Liver (tissue), 9 donors: Measurements from ENCODE around the gene LRRC10. TPM values are rescaled to one million over a fixed set of nuclear protein-coding genes. Genes with fewer than 3 reads are reported as not detected.

ENCODE experiments used
- DNase-seq: peaks from one replicate; pipeline ENCODE4 v3.0.0-alpha.2; 2017; ENCODE audit warnings: low spot score
- H3K27ac ChIP-seq, 2 donors: one replicate each; pipeline ENCODE4 v1.7.0; 2013; ENCODE audit warnings: inconsistent platforms in 2 of 2, low read length in 2 of 2, control low read depth in 1 of 2, low read depth in 1 of 2, mild to moderate bottlenecking in 1 of 2
- H3K27me3 ChIP-seq, 4 donors: one replicate each; pipeline versions ENCODE4 v1.6.1 to v1.7.0; 2013; ENCODE audit warnings: low read length in 3 of 4, inconsistent platforms in 1 of 4, mild to moderate bottlenecking in 1 of 4, moderate library complexity in 1 of 4; ENCODE audit not compliant: control insufficient read depth in 4 of 4, insufficient read depth in 4 of 4
- H3K36me3 ChIP-seq, 4 donors: one replicate each; pipeline versions ENCODE4 v1.6.1 to v1.7.0; 2013; ENCODE audit warnings: low read length in 3 of 4, mild to moderate bottlenecking in 3 of 4, low read depth in 1 of 4, moderate library complexity in 1 of 4; ENCODE audit not compliant: control insufficient read depth in 4 of 4, insufficient read depth in 3 of 4
- H3K4me1 ChIP-seq, 4 donors: one replicate each; pipeline versions ENCODE4 v1.6.1 to v1.7.0; 2013; ENCODE audit warnings: low read length in 3 of 4, mild to moderate bottlenecking in 3 of 4, moderate library complexity in 1 of 4; ENCODE audit not compliant: control insufficient read depth in 4 of 4, insufficient read depth in 4 of 4
- H3K4me3 ChIP-seq, 3 donors: one replicate each; pipeline versions ENCODE4 v1.6.1 to v1.7.0; 2013; ENCODE audit warnings: low read length in 3 of 3, control low read depth in 1 of 3, low read depth in 1 of 3, mild to moderate bottlenecking in 1 of 3
- H3K9ac ChIP-seq, 2 donors: one replicate each; pipeline ENCODE4 v1.7.0; 2013; ENCODE audit warnings: low read length in 2 of 2, mild to moderate bottlenecking in 2 of 2, moderate library complexity in 2 of 2, control low read depth in 1 of 2, low read depth in 1 of 2
- H3K9me3 ChIP-seq, 4 donors: one replicate each; pipeline versions ENCODE4 v1.6.1 to v1.7.0; 2013; ENCODE audit warnings: low read length in 3 of 4; ENCODE audit not compliant: control insufficient read depth in 4 of 4
- EGR1 ChIP-seq, 2 donors: IDR thresholded peaks; 2 replicates each; pipeline ENCODE4 v1.6.1; 2016 to 2018; ENCODE audit warnings: antibody characterized with exemption in 2 of 2, low read depth in 2 of 2
- FOXA1 ChIP-seq: IDR thresholded peaks from 2 replicates; pipeline ENCODE4 v1.6.1; 2016; ENCODE audit warnings: antibody characterized with exemption
- FOXA2 ChIP-seq: IDR thresholded peaks from 2 replicates; pipeline ENCODE4 v1.6.1; 2016; ENCODE audit warnings: antibody characterized with exemption
- GABPA ChIP-seq, 2 donors: IDR thresholded peaks in 1 of 2; conservative IDR thresholded peaks in 1 of 2; 2 replicates each; pipeline ENCODE4 v1.6.1; 2016; ENCODE audit warnings: antibody characterized with exemption in 2 of 2, mild to moderate bottlenecking in 1 of 2, moderate library complexity in 1 of 2
- HNF4A ChIP-seq, 2 donors: conservative IDR thresholded peaks; 2 replicates each; pipeline ENCODE4 v1.6.1; 2016; ENCODE audit warnings: antibody characterized with exemption in 2 of 2, mild to moderate bottlenecking in 2 of 2
- HNF4G ChIP-seq: IDR thresholded peaks from 2 replicates; pipeline ENCODE4 v1.6.1; 2016; ENCODE audit warnings: antibody characterized with exemption
- JUND ChIP-seq, 2 donors: IDR thresholded peaks; 2 replicates each; pipeline ENCODE4 v1.6.1; 2016; ENCODE audit warnings: antibody characterized with exemption in 2 of 2
- MAX ChIP-seq: IDR thresholded peaks from 2 replicates; pipeline ENCODE4 v1.6.1; 2016; ENCODE audit warnings: antibody characterized with exemption
- NR2F2 ChIP-seq: IDR thresholded peaks from 2 replicates; pipeline ENCODE4 v1.6.1; 2016; ENCODE audit warnings: antibody characterized with exemption
- RAD21 ChIP-seq, 2 donors: IDR thresholded peaks; 2 replicates each; pipeline ENCODE4 v1.6.1; 2016; ENCODE audit warnings: antibody characterized with exemption in 2 of 2, mild to moderate bottlenecking in 2 of 2
- RXRA ChIP-seq, 2 donors: IDR thresholded peaks; 2 replicates each; pipeline ENCODE4 v1.6.1; 2017 to 2018; ENCODE audit warnings: antibody characterized with exemption in 2 of 2, mild to moderate bottlenecking in 1 of 2
- SP1 ChIP-seq: IDR thresholded peaks from 2 replicates; pipeline ENCODE4 v1.6.1; 2018; ENCODE audit warnings: antibody characterized with exemption, mild to moderate bottlenecking
- TAF1 ChIP-seq: conservative IDR thresholded peaks from 2 replicates; pipeline ENCODE4 v1.6.1; 2016; ENCODE audit warnings: antibody characterized with exemption, mild to moderate bottlenecking
- YY1 ChIP-seq: IDR thresholded peaks from 2 replicates; pipeline ENCODE4 v1.6.1; 2016; ENCODE audit warnings: antibody characterized with exemption, mild to moderate bottlenecking
- polyA plus RNA-seq, 2 donors: library from polyadenylated mRNA; stranded (reverse) in 1 of 2; unstranded in 1 of 2; fragments of 200-250 nt in 1 of 2; fragments of >200 nt in 1 of 2; fragmentation: Nextera tagmentation in 1 of 2; extraction: Ambion mirVana in 1 of 2; gene quantifications; one replicate each; pipeline versions ENCODE4 v1.2.1 to v1.2.3, GENCODE V29; 2013 to 2015
- total RNA-seq, 2 donors: library from RNA; depleted of rRNA; stranded (reverse); fragments of >200 nt; gene quantifications; one replicate each; pipeline ENCODE4 v1.2.3, GENCODE V29; 2014
- TF ChIP-seq, protein P1 (sequence below): fragments of 150-350 bp; IDR thresholded peaks from 2 replicates; pipeline ENCODE4 v1.5.1; 2017; ENCODE audit warnings: improper control_type of control experiment, low read depth, low read length; ENCODE audit not compliant: missing input control
- TF ChIP-seq, protein P2 (sequence below): IDR thresholded peaks from 2 replicates; pipeline ENCODE4 v1.6.1; 2016; ENCODE audit warnings: antibody characterized with exemption
- TF ChIP-seq, protein P3 (sequence below): IDR thresholded peaks from 2 replicates; pipeline ENCODE4 v1.6.1; 2016; ENCODE audit warnings: antibody characterized with exemption, mild to moderate bottlenecking
- TF ChIP-seq, protein P4 (sequence below): IDR thresholded peaks from 2 replicates; pipeline ENCODE4 v1.6.1; 2016; ENCODE audit warnings: antibody characterized with exemption
- donor health status: healthy.
- donor health status: healthy.
- donor health status: healthy.
- donor health status: healthy.
- donor health status: healthy.

Gene LRRC10
- total and polyA plus RNA-seq, 4 donors: not detected

DNA sequence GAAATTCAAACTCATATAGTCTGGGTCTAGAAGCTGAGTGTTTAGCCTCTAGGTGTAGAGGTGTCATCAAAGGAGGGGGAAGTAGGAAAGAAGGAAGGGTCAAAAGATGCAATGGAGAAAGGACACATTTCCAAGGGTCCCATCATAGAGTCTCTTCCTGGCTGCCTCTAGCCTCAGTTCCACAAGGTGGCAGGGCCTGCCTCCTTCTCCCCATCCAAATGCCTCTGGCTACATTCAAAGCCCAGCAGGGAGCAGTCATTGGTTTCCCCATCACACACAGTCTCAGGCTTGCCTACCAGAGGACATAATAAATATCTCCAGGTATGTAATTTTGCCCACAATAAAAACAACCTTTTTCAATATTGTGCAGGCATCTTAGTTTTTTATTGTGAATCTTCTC is 27.5 kb downstream of the LRRC10 start:
- H3K4me3 ChIP-seq: no peak overlapping the region
- H3K27me3 ChIP-seq: no peaks in the 10 kb centered on the region
- no peak overlapping the region for H3K27ac ChIP-seq
- H3K4me1 ChIP-seq: peaks cover 0 to 7% (median 3%) of the 10 kb centered on the region in 4 donors
- TF ChIP-seq RAD21 (IDR thresholded peaks at IDR 0.05) (no peak), FOXA1 (no peak), MAX (no peak), TAF1 (no peak), RXRA (IDR thresholded peaks at IDR 0.05) (no peak), GABPA (IDR thresholded peaks at IDR 0.05 in 1 of 2, conservative IDR thresholded peaks at IDR 0.05 in 1 of 2) (no peak), FOXA2 (no peak), HNF4G (no peak), EGR1 (IDR thresholded peaks at IDR 0.05; ENCODE audit: low read depth in 2 of 2) (no peak), HNF4A (conservative IDR thresholded peaks at IDR 0.05) (no peak), YY1 (no peak), JUND (IDR thresholded peaks at IDR 0.05) (no peak), NR2F2 (no peak), SP1 (no peak)
- TF ChIP-seq, protein P1, sequence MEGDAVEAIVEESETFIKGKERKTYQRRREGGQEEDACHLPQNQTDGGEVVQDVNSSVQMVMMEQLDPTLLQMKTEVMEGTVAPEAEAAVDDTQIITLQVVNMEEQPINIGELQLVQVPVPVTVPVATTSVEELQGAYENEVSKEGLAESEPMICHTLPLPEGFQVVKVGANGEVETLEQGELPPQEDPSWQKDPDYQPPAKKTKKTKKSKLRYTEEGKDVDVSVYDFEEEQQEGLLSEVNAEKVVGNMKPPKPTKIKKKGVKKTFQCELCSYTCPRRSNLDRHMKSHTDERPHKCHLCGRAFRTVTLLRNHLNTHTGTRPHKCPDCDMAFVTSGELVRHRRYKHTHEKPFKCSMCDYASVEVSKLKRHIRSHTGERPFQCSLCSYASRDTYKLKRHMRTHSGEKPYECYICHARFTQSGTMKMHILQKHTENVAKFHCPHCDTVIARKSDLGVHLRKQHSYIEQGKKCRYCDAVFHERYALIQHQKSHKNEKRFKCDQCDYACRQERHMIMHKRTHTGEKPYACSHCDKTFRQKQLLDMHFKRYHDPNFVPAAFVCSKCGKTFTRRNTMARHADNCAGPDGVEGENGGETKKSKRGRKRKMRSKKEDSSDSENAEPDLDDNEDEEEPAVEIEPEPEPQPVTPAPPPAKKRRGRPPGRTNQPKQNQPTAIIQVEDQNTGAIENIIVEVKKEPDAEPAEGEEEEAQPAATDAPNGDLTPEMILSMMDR: no peak
- TF ChIP-seq, protein P2, sequence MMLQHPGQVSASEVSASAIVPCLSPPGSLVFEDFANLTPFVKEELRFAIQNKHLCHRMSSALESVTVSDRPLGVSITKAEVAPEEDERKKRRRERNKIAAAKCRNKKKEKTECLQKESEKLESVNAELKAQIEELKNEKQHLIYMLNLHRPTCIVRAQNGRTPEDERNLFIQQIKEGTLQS: no peak
- TF ChIP-seq, protein P3, sequence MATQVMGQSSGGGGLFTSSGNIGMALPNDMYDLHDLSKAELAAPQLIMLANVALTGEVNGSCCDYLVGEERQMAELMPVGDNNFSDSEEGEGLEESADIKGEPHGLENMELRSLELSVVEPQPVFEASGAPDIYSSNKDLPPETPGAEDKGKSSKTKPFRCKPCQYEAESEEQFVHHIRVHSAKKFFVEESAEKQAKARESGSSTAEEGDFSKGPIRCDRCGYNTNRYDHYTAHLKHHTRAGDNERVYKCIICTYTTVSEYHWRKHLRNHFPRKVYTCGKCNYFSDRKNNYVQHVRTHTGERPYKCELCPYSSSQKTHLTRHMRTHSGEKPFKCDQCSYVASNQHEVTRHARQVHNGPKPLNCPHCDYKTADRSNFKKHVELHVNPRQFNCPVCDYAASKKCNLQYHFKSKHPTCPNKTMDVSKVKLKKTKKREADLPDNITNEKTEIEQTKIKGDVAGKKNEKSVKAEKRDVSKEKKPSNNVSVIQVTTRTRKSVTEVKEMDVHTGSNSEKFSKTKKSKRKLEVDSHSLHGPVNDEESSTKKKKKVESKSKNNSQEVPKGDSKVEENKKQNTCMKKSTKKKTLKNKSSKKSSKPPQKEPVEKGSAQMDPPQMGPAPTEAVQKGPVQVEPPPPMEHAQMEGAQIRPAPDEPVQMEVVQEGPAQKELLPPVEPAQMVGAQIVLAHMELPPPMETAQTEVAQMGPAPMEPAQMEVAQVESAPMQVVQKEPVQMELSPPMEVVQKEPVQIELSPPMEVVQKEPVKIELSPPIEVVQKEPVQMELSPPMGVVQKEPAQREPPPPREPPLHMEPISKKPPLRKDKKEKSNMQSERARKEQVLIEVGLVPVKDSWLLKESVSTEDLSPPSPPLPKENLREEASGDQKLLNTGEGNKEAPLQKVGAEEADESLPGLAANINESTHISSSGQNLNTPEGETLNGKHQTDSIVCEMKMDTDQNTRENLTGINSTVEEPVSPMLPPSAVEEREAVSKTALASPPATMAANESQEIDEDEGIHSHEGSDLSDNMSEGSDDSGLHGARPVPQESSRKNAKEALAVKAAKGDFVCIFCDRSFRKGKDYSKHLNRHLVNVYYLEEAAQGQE: no peak
- TF ChIP-seq, protein P4, sequence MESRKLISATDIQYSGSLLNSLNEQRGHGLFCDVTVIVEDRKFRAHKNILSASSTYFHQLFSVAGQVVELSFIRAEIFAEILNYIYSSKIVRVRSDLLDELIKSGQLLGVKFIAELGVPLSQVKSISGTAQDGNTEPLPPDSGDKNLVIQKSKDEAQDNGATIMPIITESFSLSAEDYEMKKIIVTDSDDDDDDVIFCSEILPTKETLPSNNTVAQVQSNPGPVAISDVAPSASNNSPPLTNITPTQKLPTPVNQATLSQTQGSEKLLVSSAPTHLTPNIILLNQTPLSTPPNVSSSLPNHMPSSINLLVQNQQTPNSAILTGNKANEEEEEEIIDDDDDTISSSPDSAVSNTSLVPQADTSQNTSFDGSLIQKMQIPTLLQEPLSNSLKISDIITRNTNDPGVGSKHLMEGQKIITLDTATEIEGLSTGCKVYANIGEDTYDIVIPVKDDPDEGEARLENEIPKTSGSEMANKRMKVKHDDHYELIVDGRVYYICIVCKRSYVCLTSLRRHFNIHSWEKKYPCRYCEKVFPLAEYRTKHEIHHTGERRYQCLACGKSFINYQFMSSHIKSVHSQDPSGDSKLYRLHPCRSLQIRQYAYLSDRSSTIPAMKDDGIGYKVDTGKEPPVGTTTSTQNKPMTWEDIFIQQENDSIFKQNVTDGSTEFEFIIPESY: no peak
- DNase-seq: no peak
- H3K9me3 ChIP-seq: no peaks in the 10 kb centered on the region
- peaks cover 0 to 15% (median 9%) of the 10 kb centered on the region in 4 donors for H3K36me3 ChIP-seq
- no peak overlapping the region for H3K9ac ChIP-seq
